ENCODE measurements around the gene PTPRN2. TPM values are rescaled to one million over a fixed set of nuclear protein-coding genes. Genes with fewer than 3 reads are reported as not detected.

Gene PTPRN2
- total and polyA plus RNA-seq, 2 of the 13 experiments (the other 11 are each of a cell fraction or from before 2014, with no cell fraction given) = 2.5 to 24.2 TPM

DNA sequence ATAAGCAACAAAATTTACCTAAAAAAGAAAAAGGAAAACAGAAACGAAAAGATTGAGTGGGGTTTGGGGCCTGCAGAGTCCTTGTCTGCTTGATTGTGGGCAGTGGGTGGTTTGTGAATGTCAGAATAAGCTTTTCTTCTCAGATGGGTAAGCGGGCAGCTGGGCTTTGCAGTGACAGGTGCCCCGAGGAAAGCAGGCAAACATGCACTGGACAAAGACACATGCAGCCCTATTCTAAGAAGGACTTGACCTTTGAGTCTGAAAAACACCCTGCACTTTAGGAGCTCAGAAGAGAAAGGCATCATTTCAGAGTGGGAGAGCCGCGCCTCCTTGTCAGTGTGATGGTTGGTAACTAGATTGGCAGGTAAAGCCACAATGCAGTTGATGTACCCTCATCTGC lies 562.7 kb downstream of the PTPRN2 start (continued):
- TF ChIP-seq HNRNPH1 (optimal IDR thresholded peaks at IDR 0.05; ENCODE audit: low read depth, low read length) (no peak), ATRX (CRISPR knock-in tag; IDR thresholded peaks at IDR 0.05; ENCODE audit: borderline replicate concordance) (no peak)

DNA sequence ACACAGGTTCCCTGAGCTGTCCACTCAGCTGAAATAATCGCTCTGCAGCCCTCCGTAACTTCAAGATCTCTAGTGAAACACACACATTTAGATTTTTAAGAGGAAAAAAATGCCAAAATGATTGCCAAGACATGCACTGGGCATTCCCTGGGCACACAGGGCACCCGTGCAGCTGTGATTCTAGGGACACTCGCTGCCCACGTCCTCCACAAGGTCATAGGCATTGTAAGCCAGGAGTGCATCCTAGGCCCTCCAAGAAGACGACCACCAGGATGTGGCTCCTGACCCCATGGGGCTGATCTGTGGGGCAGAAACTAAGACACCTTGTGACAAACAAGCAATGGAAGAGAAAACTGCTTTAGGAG lies 563.3 kb downstream of the PTPRN2 start:
- POLR2A ChIA-PET = no interaction called here
- BruUV-seq (replicated peaks) = no TSS peak
- FAIRE-seq = no peak

More for the DNA sequence above, 563.3 kb downstream of the PTPRN2 start:
- intact Hi-C loops (cut with micrococcal nuclease; ENCODE audit: unreplicated experiment) = no loop called here
- 73% methylated on average over 6 of the region's 6 CpGs for WGBS (ENCODE audit: low lambda C conversion rate)
- CTCF ChIA-PET (ENCODE audit: low intra/inter-chr PET ratio, low total read pairs) = no interaction called here
- in situ Hi-C loops (cut with HindIII; ENCODE audit: extremely low pct_ligation_motif_present, low pct_unique_long_range_greater_than_20kb) = no loop called here
- no peak overlapping the region for H3K9ac ChIP-seq (ENCODE audit: insufficient read depth, low read depth, low read length)
- no peak overlapping the region for H3K4me3 ChIP-seq (replicated peaks in 1 of 3; ENCODE audit: insufficient read depth in 1 of 3, low read depth in 2 of 3, low read length in 3 of 3)
- TF ChIP-seq ZFP36L2 (CRISPR knock-in tag; IDR thresholded peaks at IDR 0.05) (no peak), ZNF441 (CRISPR knock-in tag; IDR thresholded peaks at IDR 0.05; ENCODE audit: borderline replicate concordance) (no peak), PCBP2 (optimal IDR thresholded peaks at IDR 0.05; ENCODE audit: low read depth, low read length, poor library complexity, severe bottlenecking) (no peak), SAP130 (CRISPR knock-in tag; IDR thresholded peaks at IDR 0.05; ENCODE audit: low read depth) (no peak), ZNF121 (CRISPR knock-in tag; IDR thresholded peaks at IDR 0.05) (no peak), ZNF772 (CRISPR knock-in tag; IDR thresholded peaks at IDR 0.05) (no peak), YEATS4 (CRISPR knock-in tag; IDR thresholded peaks at IDR 0.05; ENCODE audit: borderline replicate concordance) (no peak)
- TF ChIP-seq, protein P1, sequence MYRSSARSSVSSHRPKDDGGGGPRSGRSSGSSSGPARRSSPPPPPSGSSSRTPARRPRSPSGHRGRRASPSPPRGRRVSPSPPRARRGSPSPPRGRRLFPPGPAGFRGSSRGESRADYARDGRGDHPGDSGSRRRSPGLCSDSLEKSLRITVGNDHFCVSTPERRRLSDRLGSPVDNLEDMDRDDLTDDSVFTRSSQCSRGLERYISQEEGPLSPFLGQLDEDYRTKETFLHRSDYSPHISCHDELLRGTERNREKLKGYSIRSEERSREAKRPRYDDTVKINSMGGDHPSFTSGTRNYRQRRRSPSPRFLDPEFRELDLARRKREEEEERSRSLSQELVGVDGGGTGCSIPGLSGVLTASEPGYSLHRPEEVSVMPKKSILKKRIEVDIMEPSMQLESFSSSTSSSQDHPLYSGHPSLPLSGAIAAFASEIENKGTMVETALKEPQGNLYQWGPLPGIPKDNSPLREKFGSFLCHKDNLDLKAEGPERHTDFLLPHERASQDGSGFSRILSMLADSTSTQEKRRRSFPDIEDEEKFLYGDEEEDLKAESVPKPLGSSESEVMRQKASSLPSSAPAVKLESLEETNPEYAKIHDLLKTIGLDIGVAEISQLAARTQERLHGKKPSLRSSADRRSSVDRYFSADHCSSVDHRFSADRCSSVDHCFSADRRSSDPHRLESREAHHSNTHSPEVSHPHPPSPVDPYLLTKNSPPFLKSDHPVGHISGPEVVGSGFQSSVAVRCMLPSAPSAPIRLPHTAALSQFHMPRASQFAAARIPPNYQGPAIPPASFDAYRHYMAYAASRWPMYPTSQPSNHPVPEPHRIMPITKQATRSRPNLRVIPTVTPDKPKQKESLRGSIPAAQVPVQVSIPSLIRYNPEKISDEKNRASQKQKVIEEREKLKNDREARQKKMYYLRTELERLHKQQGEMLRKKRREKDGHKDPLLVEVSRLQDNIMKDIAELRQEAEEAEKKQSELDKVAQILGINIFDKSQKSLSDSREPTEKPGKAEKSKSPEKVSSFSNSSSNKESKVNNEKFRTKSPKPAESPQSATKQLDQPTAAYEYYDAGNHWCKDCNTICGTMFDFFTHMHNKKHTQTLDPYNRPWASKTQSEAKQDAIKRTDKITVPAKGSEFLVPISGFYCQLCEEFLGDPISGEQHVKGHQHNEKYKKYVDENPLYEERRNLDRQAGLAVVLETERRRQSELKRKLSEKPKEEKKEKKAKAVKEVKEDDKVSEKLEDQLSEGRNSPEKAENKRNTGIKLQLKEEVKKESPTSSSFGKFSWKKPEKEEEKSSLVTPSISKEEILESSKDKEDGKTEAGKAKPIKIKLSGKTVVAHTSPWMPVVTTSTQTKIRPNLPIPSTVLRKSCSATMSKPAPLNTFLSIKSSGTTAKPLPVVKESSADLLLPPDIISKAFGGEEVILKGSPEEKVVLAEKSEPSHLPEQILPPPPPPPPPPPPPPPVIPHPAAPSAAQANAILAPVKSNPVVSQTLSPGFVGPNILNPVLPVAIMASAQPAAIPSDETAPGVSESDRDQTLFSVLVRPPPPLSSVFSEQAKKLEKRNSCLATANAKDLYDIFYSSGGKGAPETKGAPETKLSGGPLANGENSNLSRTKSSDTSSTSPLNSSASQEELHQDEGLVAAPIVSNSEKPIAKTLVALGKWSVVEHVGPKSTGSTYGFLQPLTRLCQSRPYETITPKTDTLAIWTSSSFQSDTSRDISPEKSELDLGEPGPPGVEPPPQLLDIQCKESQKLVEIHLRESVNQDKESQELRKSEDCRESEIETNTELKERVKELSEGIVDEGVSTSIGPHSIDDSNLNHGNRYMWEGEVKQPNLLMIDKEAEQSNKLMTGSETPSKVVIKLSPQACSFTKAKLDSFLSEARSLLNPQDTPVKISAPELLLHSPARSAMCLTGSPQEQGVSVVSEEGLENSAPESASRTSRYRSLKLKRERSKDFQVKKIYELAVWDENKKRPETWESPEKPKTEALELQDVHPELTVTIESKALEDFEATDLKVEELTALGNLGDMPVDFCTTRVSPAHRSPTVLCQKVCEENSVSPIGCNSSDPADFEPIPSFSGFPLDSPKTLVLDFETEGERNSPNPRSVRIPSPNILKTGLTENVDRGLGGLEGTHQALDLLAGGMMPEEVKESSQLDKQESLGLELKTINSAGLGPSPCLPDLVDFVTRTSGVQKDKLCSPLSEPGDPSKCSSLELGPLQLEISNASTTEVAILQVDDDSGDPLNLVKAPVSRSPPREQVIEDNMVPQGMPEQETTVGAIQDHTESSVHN (CRISPR knock-in tag; IDR thresholded peaks at IDR 0.05) = no peak
- TF ChIP-seq, protein P2, sequence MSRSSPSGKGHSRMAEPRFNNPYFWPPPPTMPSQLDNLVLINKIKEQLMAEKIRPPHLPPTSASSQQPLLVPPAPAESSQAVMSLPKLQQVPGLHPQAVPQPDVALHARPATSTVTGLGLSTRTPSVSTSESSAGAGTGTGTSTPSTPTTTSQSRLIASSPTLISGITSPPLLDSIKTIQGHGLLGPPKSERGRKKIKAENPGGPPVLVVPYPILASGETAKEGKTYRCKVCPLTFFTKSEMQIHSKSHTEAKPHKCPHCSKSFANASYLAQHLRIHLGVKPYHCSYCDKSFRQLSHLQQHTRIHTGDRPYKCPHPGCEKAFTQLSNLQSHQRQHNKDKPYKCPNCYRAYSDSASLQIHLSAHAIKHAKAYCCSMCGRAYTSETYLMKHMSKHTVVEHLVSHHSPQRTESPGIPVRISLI (CRISPR knock-in tag; IDR thresholded peaks at IDR 0.05; ENCODE audit: borderline replicate concordance) = no peak
- H3K4me2 ChIP-seq (ENCODE audit: low read depth, low read length) = no peak overlapping the region
- H3K4me1 ChIP-seq (ENCODE audit: insufficient read depth, low read length) = peaks cover 30% of the 10 kb centered on the region
- ATAC-seq = no peak
- H4K20me1 ChIP-seq (ENCODE audit: insufficient read depth, low read length) = peaks cover 6% of the 10 kb centered on the region; the same call in 1 of the 2 replicates
- no peaks in the 10 kb centered on the region for H3K79me2 ChIP-seq (ENCODE audit: insufficient read depth, low read length)
- peaks cover 0 to 1% of the 10 kb centered on the region in 2 experiments; a peak in 1 of 5 replicates for H3K27me3 ChIP-seq (ENCODE audit: control insufficient read depth in 1 of 2, insufficient read depth in 2 of 2, low read length in 2 of 2)
- no peak overlapping the region for H2AFZ ChIP-seq (ENCODE audit: low read length)
- H3K36me3 ChIP-seq (replicated peaks in 1 of 2; ENCODE audit: control insufficient read depth in 1 of 2, insufficient read depth in 2 of 2, low read length in 2 of 2) = no peaks in the 10 kb centered on the region
- H3K27ac ChIP-seq (ENCODE audit: extremely low read length, insufficient read depth, low read length) = no peak overlapping the region
- no peaks in the 10 kb centered on the region for H3K9me3 ChIP-seq (ENCODE audit: low read length)
- DNase-seq (ENCODE audit: low spot score) = no peak
